Stimulated activated CD4-positive, alpha-beta T cell treated with anti-CD3 and anti-CD28 coated beads, Interleukin-12 subunit alpha, Interleukin-12 subunit beta, amount 100 ng/mL, for 4 hours (primary cell): Measurements from ENCODE around the gene USP26.
"Not testable (repeated sequence)": the region's sequence is repeated elsewhere in the genome, so short reads cannot be mapped to it uniquely, and the experiment has no call there.

Experiments used
- DNase-seq: peaks from one replicate; pipeline ENCODE4 v3.0.0-alpha.2; 2020

USP26 gene

GRCh38 chrX:133097031-133097430, at the start of gene USP26:
Gene USP26 (minus strand): TSS chrX:133097109. CDS start chrX:133028220, 68,889 bp downstream.
- no peak for DNase-seq

- no peak for DNase-seq
These were observed 37.4 kb upstream of the USP26 start for GRCh38 chrX:133134282-133134681.

- DNase-seq = no peak
These were observed 23.5 kb upstream of the USP26 start for GRCh38 chrX:133120406-133120805.

- DNase-seq = no peak
These were observed 2.7 kb downstream of the USP26 start for GRCh38 chrX:133094098-133094731.

GRCh38 chrX:133090236-133090809, 6.6 kb downstream of the USP26 start:
- DNase-seq = no peak

- no peak for DNase-seq
These were observed 7.5 kb downstream of the USP26 start for GRCh38 chrX:133089411-133089810.

GRCh38 chrX:133085785-133086184, 11.1 kb downstream of the USP26 start:
- DNase-seq = no peak

- DNase-seq = not testable (repeated sequence)
These were observed 11.9 kb downstream of the USP26 start for GRCh38 chrX:133085056-133085455.

GRCh38 chrX:133083899-133084298, 13.0 kb downstream of the USP26 start:
- DNase-seq = no peak

- DNase-seq = no peak
These were observed 14.9 kb downstream of the USP26 start for GRCh38 chrX:133081990-133082389.

- DNase-seq = not testable (repeated sequence)
These were observed 19.1 kb downstream of the USP26 start for GRCh38 chrX:133077856-133078255.

- no peak for DNase-seq
These were observed 24.3 kb downstream of the USP26 start for GRCh38 chrX:133072566-133072965.

GRCh38 chrX:133068461-133068860, 28.4 kb downstream of the USP26 start:
- DNase-seq = no peak

- DNase-seq = no peak
These were observed 40.6 kb downstream of the USP26 start for GRCh38 chrX:133056341-133056740.

- DNase-seq = no peak
These were observed 42.0 kb downstream of the USP26 start for GRCh38 chrX:133054761-133055405.

- no peak for DNase-seq
These were observed 42.9 kb downstream of the USP26 start for GRCh38 chrX:133053861-133054598.

- DNase-seq = no peak
These were observed 48.2 kb downstream of the USP26 start for GRCh38 chrX:133048751-133049150.

- DNase-seq = no peak
These were observed 50.3 kb downstream of the USP26 start for GRCh38 chrX:133046601-133047000.

GRCh38 chrX:133045986-133046385, 50.9 kb downstream of the USP26 start:
- DNase-seq = no peak

- not testable (repeated sequence) for DNase-seq
These were observed 52.6 kb downstream of the USP26 start for GRCh38 chrX:133044145-133044786.

- no peak for DNase-seq
These were observed 54.6 kb downstream of the USP26 start for GRCh38 chrX:133042260-133042659.

GRCh38 chrX:133033010-133033409, 63.9 kb downstream of the USP26 start:
- no peak for DNase-seq

GRCh38 chrX:133018229-133018628, 78.7 kb downstream of the USP26 start:
- DNase-seq = no peak
